Pancreas (tissue), 10 donors: ENCODE results near the gene CLASP1. TPM values are rescaled to one million over a fixed set of nuclear protein-coding genes. Genes with fewer than 3 reads are reported as not detected.

Source experiments
- ATAC-seq, 4 donors: fragments of 200-7000 bp; cut with Tn5 transposase; one replicate each; pipeline versions ENCODE4 v1.8.0 to v1.9.1; 2020; ENCODE audit warnings: mild to moderate bottlenecking in 4 of 4, moderate library complexity in 4 of 4
- DNase-seq, 6 donors: peaks; one replicate each; pipeline ENCODE4 v3.0.0-alpha.2; 2020
- FAIRE-seq: peaks from 2 replicates; lab custom pipeline; 2012; peaks lifted over from hg19 to GRCh38; lab: Jason Lieb, UNC
- H3K27ac ChIP-seq, 4 donors: fragments of 200-600 bp; sonication (generic); 1 replicate in 3 of 4; 2 replicates in 1 of 4; pipeline versions ENCODE4 v1.5.0 to v1.8.0; 2020
- H3K27me3 ChIP-seq, 4 donors: fragments of 200-600 bp; one replicate each; pipeline ENCODE4 v1.8.0; 2021
- H3K36me3 ChIP-seq, 3 donors: fragments of 200-600 bp; sonication (generic) in 1 of 3; one replicate each; pipeline versions ENCODE4 v1.5.0 to v1.8.0; 2020 to 2021
- H3K4me1 ChIP-seq, 3 donors: fragments of 200-600 bp; one replicate each; pipeline ENCODE4 v1.8.0; 2021
- H3K4me3 ChIP-seq, 4 donors: fragments of 200-600 bp; sonication (generic) in 2 of 4; one replicate each; pipeline versions ENCODE4 v1.5.0 to v1.8.0; 2020 to 2021
- H3K9me3 ChIP-seq, 4 donors: fragments of 200-600 bp; one replicate each; pipeline ENCODE4 v1.8.0; 2021
- CTCF ChIP-seq, 4 donors: fragments of 200-600 bp; sonication (generic) in 3 of 4; IDR thresholded peaks; one replicate each; pipeline versions ENCODE4 v1.5.0 to v1.8.0; 2021; ENCODE audit warnings: antibody characterized with exemption in 4 of 4
- WGBS, 2 donors: extraction: QIAGEN DNeasy Blood & Tissue Kit; methylation state at CpG; one replicate each; pipeline ENCODE4 v1.1.7; 2013; 5-methylcytosine and 5-hydroxymethylcytosine counted together
- intact Hi-C, 3 donors: fragments of 100-400 bp; cut with DNase I; formaldehyde crosslinking; loops; one replicate each; pipeline versions ENCODE4 v1.11.1 to v1.14.2; 2022
- polyA plus RNA-seq, 2 donors: library from polyadenylated mRNA; stranded (reverse); fragments of 200-250 nt; gene quantifications; one replicate each; pipeline ENCODE4 v1.2.3, GENCODE V29; 2013
- total RNA-seq, 6 donors: library from RNA; stranded (reverse); fragmentation: NEBNext Ultra II Directional in 4 of 6; extraction: Animal tissue kit (Norgen Biotek cat#: 25700) in 4 of 6; gene quantifications; one replicate each; pipeline versions ENCODE4 v1.2.1 to v1.2.4, GENCODE V29; 2021 to 2023
- donor health status: healthy with polysubstance abuse.
- donor health status: DM: no; HTN: no; CAD: no; lungs with moderate emphysema.
- donor health status: DM: no; HTN: no; CAD: no.
- donor health status: control.
- donor health status: control.
- donor health status: Bipolar disorder and iron deficiency.
- donor health status: DM: yes; HTN: yes; CAD: no.
- donor health status: DM: no; HTN: no; CAD: no.
- donor health status: DM: no; HTN: no; CAD: no.
- donor health status: DM: yes; HTN: yes; CAD: no.

Gene CLASP1
- total and polyA plus RNA-seq, 8 donors: 8.9 to 34.5 (median 21.3) TPM

- 86 to 100% methylated on average over 1 of the region's 1 CpG for WGBS, 2 donors
- H3K4me1 ChIP-seq: peaks cover 0 to 17% (median 14%) of the 10 kb centered on the region in 3 donors
- no peak overlapping the region for H3K4me3 ChIP-seq
- FAIRE-seq (no peak), DNase-seq (no peak), ATAC-seq (no peak)
- intact Hi-C loops: loop anchor here in 1 of 3 donors (10.0 kb wide), 1 partner anchor 178 kb away; no protein-coding TSS in a partner anchor
- TF ChIP-seq CTCF (IDR thresholded peaks at IDR 0.05): no peak
- H3K9me3 ChIP-seq: no peaks in the 10 kb centered on the region
- H3K27ac ChIP-seq: no peak overlapping the region
- H3K27me3 ChIP-seq: no peaks in the 10 kb centered on the region
- no peaks in the 10 kb centered on the region for H3K36me3 ChIP-seq
Observed at GRCh38 chr2:121536347-121536746, 112.9 kb downstream of the CLASP1 start.

- H3K27me3 ChIP-seq: no peaks in the 10 kb centered on the region
- intact Hi-C loops: loop anchor here in 1 of 3 donors (10.0 kb wide), 1 partner anchor 181 kb away; no protein-coding TSS in a partner anchor
- peaks cover 2 to 22% (median 13%) of the 10 kb centered on the region in 3 donors for H3K4me1 ChIP-seq
- no peak for FAIRE-seq
- H3K4me3 ChIP-seq: no peak overlapping the region
- ATAC-seq: no peak
- no peaks in the 10 kb centered on the region for H3K36me3 ChIP-seq
- no peak for DNase-seq
- no peaks in the 10 kb centered on the region for H3K9me3 ChIP-seq
- no peak overlapping the region for H3K27ac ChIP-seq
- TF ChIP-seq CTCF (IDR thresholded peaks at IDR 0.05): no peak
Observed at GRCh38 chr2:121534007-121534406, 115.3 kb downstream of the CLASP1 start.

- no peak for FAIRE-seq
Observed at GRCh38 chr2:121532894-121533293, 116.4 kb downstream of the CLASP1 start.

GRCh38 chr2:121532347-121532766 is 116.9 kb downstream of the CLASP1 start:
- FAIRE-seq (no peak), ATAC-seq (no peak), DNase-seq (no peak)
- intact Hi-C loops: loop anchor here in 1 of 3 donors (10.0 kb wide), 1 partner anchor 182 kb away; no protein-coding TSS in a partner anchor
- H3K4me1 ChIP-seq: peaks cover 6 to 32% (median 17%) of the 10 kb centered on the region in 3 donors
- no peaks in the 10 kb centered on the region for H3K9me3 ChIP-seq
- no peak for TF ChIP-seq CTCF (IDR thresholded peaks at IDR 0.05)
- H3K27me3 ChIP-seq: no peaks in the 10 kb centered on the region
- 23 to 41% methylated on average over 4 of the region's 4 CpGs for WGBS, 2 donors
- peak overlapping the region in 2 of 4 donors; percentile 98 for H3K27ac ChIP-seq
- H3K4me3 ChIP-seq: peak overlapping the region in 1 of 4 donors; percentile 86
- no peaks in the 10 kb centered on the region for H3K36me3 ChIP-seq

More at GRCh38 chr2:121532894-121533293, 116.4 kb downstream of the CLASP1 start:
- intact Hi-C loops: loop anchor here in 1 of 3 donors (10.0 kb wide), 1 partner anchor 182 kb away; no protein-coding TSS in a partner anchor
- 15 to 20% methylated on average over 6 of the region's 6 CpGs for WGBS, 2 donors
- DNase-seq (peak in 1 of 6 donors; percentile 37), ATAC-seq (no peak)
- Histone ChIP-seq H3K4me3 (no peak overlapping the region), H3K4me1 (peaks cover 6 to 31% (median 17%) of the 10 kb centered on the region in 3 donors), H3K9me3 (no peaks in the 10 kb centered on the region), H3K27ac (peak overlapping the region in 2 of 4 donors; percentile 98), H3K36me3 (no peaks in the 10 kb centered on the region), H3K27me3 (no peaks in the 10 kb centered on the region)
- TF ChIP-seq CTCF (IDR thresholded peaks at IDR 0.05): no peak

- intact Hi-C loops: loop anchor here in 1 of 3 donors (10.0 kb wide), 1 partner anchor 185 kb away; no protein-coding TSS in a partner anchor
Observed at GRCh38 chr2:121530212-121530705, 119.0 kb downstream of the CLASP1 start.

More at GRCh38 chr2:121530212-121530705, 119.0 kb downstream of the CLASP1 start:
- TF ChIP-seq CTCF (IDR thresholded peaks at IDR 0.05): no peak
- Histone ChIP-seq H3K36me3 (peaks cover 0 to 6% (median 0%) of the 10 kb centered on the region in 3 donors), H3K27me3 (no peaks in the 10 kb centered on the region), H3K27ac (peak overlapping the region; percentile 98 to 99 (median 98)), H3K9me3 (no peaks in the 10 kb centered on the region), H3K4me3 (peak overlapping the region; percentile 53 to 86 (median 76)), H3K4me1 (peaks cover 6 to 37% (median 17%) of the 10 kb centered on the region in 3 donors)
- 0 to 1% methylated on average over 45 to 46 of the region's 46 CpGs for WGBS, 2 donors
- ATAC-seq (peak; percentile 82 to 89 (median 84)), FAIRE-seq (no peak), DNase-seq (peak; percentile 72 to 91 (median 82))
